ENCODE results near the gene CRIM1. TPM values are rescaled to one million over a fixed set of nuclear protein-coding genes. Genes with fewer than 3 reads are reported as not detected.

The CRIM1 gene
- total and polyA plus RNA-seq, 4 donors = 2.2 to 22.1 (median 9.6) TPM

GRCh38 chr2:36572054-36572718 lies 216.6 kb downstream of the CRIM1 start:
- Histone ChIP-seq H3K4me3 (ENCODE audit: low read depth in 1 of 3, low read length in 3 of 3) (no peak overlapping the region), H3K27ac (ENCODE audit: low read depth in 1 of 2, low read length in 2 of 2) (no peak overlapping the region), H3K4me1 (ENCODE audit: control insufficient read depth in 4 of 4, insufficient read depth in 4 of 4, low read length in 3 of 4) (no peaks in the 10 kb centered on the region), H3K27me3 (ENCODE audit: control insufficient read depth in 4 of 4, insufficient read depth in 4 of 4, low read length in 3 of 4) (no peaks in the 10 kb centered on the region), H3K9ac (ENCODE audit: low read depth in 1 of 2, low read length in 2 of 2) (no peak overlapping the region), H3K36me3 (ENCODE audit: control insufficient read depth in 4 of 4, insufficient read depth in 3 of 4, low read depth in 1 of 4, low read length in 3 of 4) (peaks cover 0 to 7% (median 4%) of the 10 kb centered on the region in 4 donors), H3K9me3 (ENCODE audit: control insufficient read depth in 4 of 4, low read length in 3 of 4) (no peaks in the 10 kb centered on the region)
- TF ChIP-seq YY1 (IDR thresholded peaks at IDR 0.05) = no peak
- no peak for TF ChIP-seq TAF1 (conservative IDR thresholded peaks at IDR 0.05)
- TF ChIP-seq GABPA (IDR thresholded peaks at IDR 0.05 in 1 of 2, conservative IDR thresholded peaks at IDR 0.05 in 1 of 2) = no peak
- no peak for DNase-seq (ENCODE audit: low spot score)
- 69% methylated on average over 3 of the region's 3 CpGs for WGBS

GRCh38 chr2:36572719-36573059 lies 217.1 kb downstream of the CRIM1 start:
- H3K4me1 ChIP-seq (ENCODE audit: control insufficient read depth in 4 of 4, insufficient read depth in 4 of 4, low read length in 3 of 4) = no peaks in the 10 kb centered on the region
- TF ChIP-seq FOXA2 (IDR thresholded peaks at IDR 0.05) (no peak), HNF4A (conservative IDR thresholded peaks at IDR 0.05) (no peak), RXRA (IDR thresholded peaks at IDR 0.05) (no peak), YY1 (IDR thresholded peaks at IDR 0.05) (no peak), NR2F2 (IDR thresholded peaks at IDR 0.05) (no peak), REST (IDR thresholded peaks at IDR 0.05) (no peak), HNF4G (IDR thresholded peaks at IDR 0.05) (no peak), JUND (IDR thresholded peaks at IDR 0.05) (no peak), RAD21 (IDR thresholded peaks at IDR 0.05) (no peak), MAX (IDR thresholded peaks at IDR 0.05) (no peak), CTCF (IDR thresholded peaks at IDR 0.05; ENCODE audit: low read depth, low read length, missing input control) (no peak)
- H3K36me3 ChIP-seq (ENCODE audit: control insufficient read depth in 4 of 4, insufficient read depth in 3 of 4, low read depth in 1 of 4, low read length in 3 of 4) = peaks cover 0 to 8% (median 4%) of the 10 kb centered on the region in 4 donors
- no peak overlapping the region for H3K27ac ChIP-seq (ENCODE audit: low read depth in 1 of 2, low read length in 2 of 2)
- H3K4me3 ChIP-seq (ENCODE audit: low read depth in 1 of 3, low read length in 3 of 3) = no peak overlapping the region
- H3K9me3 ChIP-seq (ENCODE audit: control insufficient read depth in 4 of 4, low read length in 3 of 4) = no peaks in the 10 kb centered on the region
- no peak overlapping the region for H3K9ac ChIP-seq (ENCODE audit: low read depth in 1 of 2, low read length in 2 of 2)
- WGBS = 90% methylated on average over 4 of the region's 4 CpGs
- H3K27me3 ChIP-seq (ENCODE audit: control insufficient read depth in 4 of 4, insufficient read depth in 4 of 4, low read length in 3 of 4) = no peaks in the 10 kb centered on the region
- DNase-seq (ENCODE audit: low spot score) = no peak

GRCh38 chr2:36573165-36573564 lies 217.6 kb downstream of the CRIM1 start:
- Histone ChIP-seq H3K36me3 (ENCODE audit: control insufficient read depth in 4 of 4, insufficient read depth in 3 of 4, low read depth in 1 of 4, low read length in 3 of 4) (peaks cover 2 to 13% (median 5%) of the 10 kb centered on the region in 4 donors), H3K9ac (ENCODE audit: low read depth in 1 of 2, low read length in 2 of 2) (no peak overlapping the region), H3K4me3 (ENCODE audit: low read depth in 1 of 3, low read length in 3 of 3) (no peak overlapping the region), H3K27me3 (ENCODE audit: control insufficient read depth in 4 of 4, insufficient read depth in 4 of 4, low read length in 3 of 4) (no peaks in the 10 kb centered on the region), H3K4me1 (ENCODE audit: control insufficient read depth in 4 of 4, insufficient read depth in 4 of 4, low read length in 3 of 4) (no peaks in the 10 kb centered on the region), H3K27ac (ENCODE audit: low read depth in 1 of 2, low read length in 2 of 2) (no peak overlapping the region), H3K9me3 (ENCODE audit: control insufficient read depth in 4 of 4, low read length in 3 of 4) (no peaks in the 10 kb centered on the region)
- WGBS = 94% methylated on average over 1 of the region's 1 CpG
- no peak for DNase-seq (ENCODE audit: low spot score)
- TF ChIP-seq HNF4G (IDR thresholded peaks at IDR 0.05) (no peak), JUND (IDR thresholded peaks at IDR 0.05) (no peak), RAD21 (IDR thresholded peaks at IDR 0.05) (no peak), SP1 (IDR thresholded peaks at IDR 0.05) (no peak), FOXA2 (IDR thresholded peaks at IDR 0.05) (no peak), ZBTB33 (IDR thresholded peaks at IDR 0.05) (no peak), TAF1 (conservative IDR thresholded peaks at IDR 0.05) (no peak), REST (IDR thresholded peaks at IDR 0.05) (no peak)
